Caco-2 (cell line): ENCODE data around the gene VIPR2. TPM values are rescaled to one million over a fixed set of nuclear protein-coding genes. Genes with fewer than 3 reads are reported as not detected.

Experiments
- BruUV-seq: library from RNA; stranded (reverse); fragments of 400-500 nt; replicated peaks from 2 replicates; lab custom pipeline; 2021; lab: Mats Ljungman, UMichigan
- CTCF ChIA-PET: fragments of 300-600 bp; sonication (Branson Sonifier 250); formaldehyde crosslinking; loops from one replicate; lab custom pipeline; 2022; ENCODE audit warnings: antibody characterized with exemption; lab: Charles Lee
- POLR2A ChIA-PET: fragments of 300-600 bp; sonication (Branson Sonifier 250); formaldehyde crosslinking; loops from one replicate; lab custom pipeline; 2022; ENCODE audit warnings: antibody characterized with exemption; lab: Charles Lee
- DNase-seq, 2 experiments: peaks; one replicate each; pipeline versions ENCODE4 v3.0.0 to v3.0.0-alpha.2; 2020 to 2022
- H3K27me3 ChIP-seq: replicated peaks from 2 replicates; pipeline ENCODE4 v1.6.0; 2011; ENCODE audit warnings: low read length; ENCODE audit not compliant: control insufficient read depth, insufficient read depth
- H3K36me3 ChIP-seq: 2 replicates; pipeline ENCODE4 v1.5.1; 2011; ENCODE audit warnings: low read length; ENCODE audit not compliant: control insufficient read depth, insufficient read depth
- H3K4me1 ChIP-seq: fragments of 250-450 bp; sonication (Bioruptor Pico); 2 replicates; pipeline ENCODE4 v1.5.1; 2020; ENCODE audit warnings: mild to moderate bottlenecking
- H3K4me3 ChIP-seq: 2 replicates; pipeline ENCODE4 v1.5.1; 2011; ENCODE audit warnings: low read depth, mild to moderate bottlenecking, control low read depth, low read length
- H3K9me3 ChIP-seq: fragments of 250-450 bp; sonication (Bioruptor Pico); 2 replicates; pipeline ENCODE4 v1.5.1; 2020; ENCODE audit warnings: mild to moderate bottlenecking, moderate library complexity
- H3K27ac Mint-ChIP-seq: one replicate; pipeline ENCODE4 v1.8.0; 2022; ENCODE audit warnings: mixed read lengths; ENCODE audit not compliant: unreplicated experiment
- H3K27me3 Mint-ChIP-seq: one replicate; pipeline ENCODE4 v1.8.0; 2022; ENCODE audit warnings: mixed read lengths; ENCODE audit not compliant: insufficient read depth, unreplicated experiment
- H3K36me3 Mint-ChIP-seq: one replicate; pipeline ENCODE4 v1.8.0; 2022; ENCODE audit warnings: mild to moderate bottlenecking, mixed read lengths; ENCODE audit not compliant: insufficient read depth, unreplicated experiment
- H3K4me1 Mint-ChIP-seq: one replicate; pipeline ENCODE4 v1.8.0; 2022; ENCODE audit warnings: low read depth, mixed read lengths; ENCODE audit not compliant: unreplicated experiment
- H3K4me3 Mint-ChIP-seq: one replicate; pipeline ENCODE4 v1.8.0; 2022; ENCODE audit warnings: mild to moderate bottlenecking, moderate library complexity, mixed read lengths; ENCODE audit not compliant: unreplicated experiment
- H3K9me3 Mint-ChIP-seq: one replicate; pipeline ENCODE4 v1.8.0; 2022; ENCODE audit warnings: mixed read lengths; ENCODE audit not compliant: unreplicated experiment
- intact Hi-C: fragments of 100-400 bp; cut with micrococcal nuclease; formaldehyde crosslinking; loops from one replicate; pipeline ENCODE4 v1.10.0; 2022; ENCODE audit not compliant: unreplicated experiment
- total RNA-seq: library from RNA; stranded (reverse); gene quantifications from 2 replicates; pipeline ENCODE4 v1.2.3, GENCODE V29; 2022
- TF ChIP-seq, protein P1 (sequence below), 2 experiments: fragments of 200-600 bp in 1 of 2; IDR thresholded peaks; 1 replicate in 1 of 2; 2 replicates in 1 of 2; pipeline versions ENCODE4 v1.5.1 to v1.8.0; 2011 to 2022; ENCODE audit warnings: antibody characterized with exemption in 1 of 2, control low read depth in 1 of 2, inconsistent platforms in 1 of 2, low read depth in 1 of 2, low read length in 1 of 2, mild to moderate bottlenecking in 1 of 2, moderate library complexity in 1 of 2; ENCODE audit not compliant: insufficient read depth in 1 of 2, severe bottlenecking in 1 of 2, unreplicated experiment in 1 of 2

The VIPR2 gene
- total RNA-seq, 1 experiment from 2014 or later, result not detected

- no peak overlapping the region for H3K4me3 Mint-ChIP-seq
- Histone ChIP-seq H3K4me3 (no peak overlapping the region), H3K4me1 (no peaks in the 10 kb centered on the region), H3K27me3 (no peaks in the 10 kb centered on the region), H3K9me3 (no peaks in the 10 kb centered on the region; the same call in 1 of the 2 replicates), H3K36me3 (no peaks in the 10 kb centered on the region)
- H3K4me1 Mint-ChIP-seq, result no peaks in the 10 kb centered on the region
- no peak overlapping the region for H3K27ac Mint-ChIP-seq
- H3K27me3 Mint-ChIP-seq, result no peaks in the 10 kb centered on the region
- H3K36me3 Mint-ChIP-seq, result no peaks in the 10 kb centered on the region
- ChIA-PET POLR2A (no interaction called here), CTCF (no interaction called here)
- no peaks in the 10 kb centered on the region for H3K9me3 Mint-ChIP-seq
- TF ChIP-seq, protein P1, sequence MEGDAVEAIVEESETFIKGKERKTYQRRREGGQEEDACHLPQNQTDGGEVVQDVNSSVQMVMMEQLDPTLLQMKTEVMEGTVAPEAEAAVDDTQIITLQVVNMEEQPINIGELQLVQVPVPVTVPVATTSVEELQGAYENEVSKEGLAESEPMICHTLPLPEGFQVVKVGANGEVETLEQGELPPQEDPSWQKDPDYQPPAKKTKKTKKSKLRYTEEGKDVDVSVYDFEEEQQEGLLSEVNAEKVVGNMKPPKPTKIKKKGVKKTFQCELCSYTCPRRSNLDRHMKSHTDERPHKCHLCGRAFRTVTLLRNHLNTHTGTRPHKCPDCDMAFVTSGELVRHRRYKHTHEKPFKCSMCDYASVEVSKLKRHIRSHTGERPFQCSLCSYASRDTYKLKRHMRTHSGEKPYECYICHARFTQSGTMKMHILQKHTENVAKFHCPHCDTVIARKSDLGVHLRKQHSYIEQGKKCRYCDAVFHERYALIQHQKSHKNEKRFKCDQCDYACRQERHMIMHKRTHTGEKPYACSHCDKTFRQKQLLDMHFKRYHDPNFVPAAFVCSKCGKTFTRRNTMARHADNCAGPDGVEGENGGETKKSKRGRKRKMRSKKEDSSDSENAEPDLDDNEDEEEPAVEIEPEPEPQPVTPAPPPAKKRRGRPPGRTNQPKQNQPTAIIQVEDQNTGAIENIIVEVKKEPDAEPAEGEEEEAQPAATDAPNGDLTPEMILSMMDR (IDR thresholded peaks at IDR 0.05; ENCODE audit: insufficient read depth in 1 of 2, low read depth in 1 of 2, low read length in 1 of 2, severe bottlenecking in 1 of 2, unreplicated experiment in 1 of 2), result no peak
- intact Hi-C loops, result no loop called here
- BruUV-seq, result no TSS peak
- no peak for DNase-seq
Observed at GRCh38 chr7:159066816-159067575, 77.7 kb downstream of the VIPR2 start.

- no TSS peak for BruUV-seq
- POLR2A ChIA-PET, result no interaction called here
- Mint-ChIP-seq H3K9me3 (no peaks in the 10 kb centered on the region), H3K27ac (no peak overlapping the region), H3K36me3 (no peaks in the 10 kb centered on the region), H3K27me3 (no peaks in the 10 kb centered on the region), H3K4me3 (no peak overlapping the region), H3K4me1 (no peaks in the 10 kb centered on the region)
- H3K4me1 ChIP-seq, result no peaks in the 10 kb centered on the region
- H3K4me3 ChIP-seq, result no peak overlapping the region
- H3K36me3 ChIP-seq, result no peaks in the 10 kb centered on the region
- CTCF ChIA-PET, result no interaction called here
- DNase-seq, result no peak
- intact Hi-C loops, result no loop called here
- TF ChIP-seq, protein P1 (IDR thresholded peaks at IDR 0.05; ENCODE audit: insufficient read depth in 1 of 2, low read depth in 1 of 2, low read length in 1 of 2, severe bottlenecking in 1 of 2, unreplicated experiment in 1 of 2), result no peak
- no peaks in the 10 kb centered on the region for H3K27me3 ChIP-seq
- no peaks in the 10 kb centered on the region; the same call in 1 of the 2 replicates for H3K9me3 ChIP-seq
Observed at GRCh38 chr7:159065852-159066480, 78.7 kb downstream of the VIPR2 start.

- CTCF ChIA-PET, result no interaction called here
- Mint-ChIP-seq H3K4me1 (no peaks in the 10 kb centered on the region), H3K27ac (no peak overlapping the region), H3K36me3 (no peaks in the 10 kb centered on the region), H3K4me3 (no peak overlapping the region), H3K27me3 (no peaks in the 10 kb centered on the region), H3K9me3 (no peaks in the 10 kb centered on the region)
- Histone ChIP-seq H3K4me3 (no peak overlapping the region), H3K36me3 (no peaks in the 10 kb centered on the region), H3K27me3 (no peaks in the 10 kb centered on the region), H3K4me1 (no peaks in the 10 kb centered on the region), H3K9me3 (peaks cover 4% of the 10 kb centered on the region; the same call in 1 of the 2 replicates)
- POLR2A ChIA-PET, result no interaction called here
- TF ChIP-seq, protein P1 (IDR thresholded peaks at IDR 0.05; ENCODE audit: insufficient read depth in 1 of 2, low read depth in 1 of 2, low read length in 1 of 2, severe bottlenecking in 1 of 2, unreplicated experiment in 1 of 2), result no peak
- intact Hi-C loops, result no loop called here
- DNase-seq, result no peak
- no TSS peak for BruUV-seq
Observed at GRCh38 chr7:159064816-159065510, 79.7 kb downstream of the VIPR2 start.
